COLO829 (cell line): Measurements from ENCODE around the gene DPEP3.
A peak's percentile ranks its signal among the peaks of the same experiment; 100 is the strongest.

Source experiments
- DNase-seq: peaks from one replicate; pipeline ENCODE4 v3.0.0; 2012; ENCODE audit warnings: low spot score

DPEP3 gene

GRCh38 chr16:67966549-67967182 is 13.6 kb downstream of the DPEP3 start:
- no peak for DNase-seq

GRCh38 chr16:67965668-67966548 is 14.4 kb downstream of the DPEP3 start:
- DNase-seq: no peak

- no peak for DNase-seq
Measured at GRCh38 chr16:67964477-67965131, 15.7 kb downstream of the DPEP3 start.

GRCh38 chr16:67963662-67964321 is 16.5 kb downstream of the DPEP3 start:
- no peak for DNase-seq

- DNase-seq: no peak
Measured at GRCh38 chr16:67963292-67963661, 17.0 kb downstream of the DPEP3 start.

GRCh38 chr16:67962135-67962534 is 18.2 kb downstream of the DPEP3 start:
- no peak for DNase-seq

- DNase-seq: no peak
Measured at GRCh38 chr16:67961551-67961957, 18.7 kb downstream of the DPEP3 start.

GRCh38 chr16:67959536-67960329 is 20.6 kb downstream of the DPEP3 start:
- peak; percentile 49 for DNase-seq

- DNase-seq: no peak
Measured at GRCh38 chr16:67957622-67958021, 22.7 kb downstream of the DPEP3 start.

GRCh38 chr16:67954421-67955196 is 25.7 kb downstream of the DPEP3 start:
- no peak for DNase-seq

GRCh38 chr16:67953641-67954375 is 26.5 kb downstream of the DPEP3 start:
- no peak for DNase-seq

- no peak for DNase-seq
Measured at GRCh38 chr16:67951485-67951884, 28.8 kb downstream of the DPEP3 start.

GRCh38 chr16:67950335-67950843 is 29.9 kb downstream of the DPEP3 start:
- no peak for DNase-seq

- DNase-seq: no peak
Measured at GRCh38 chr16:67949645-67950044, 30.7 kb downstream of the DPEP3 start.

- DNase-seq: no peak
Measured at GRCh38 chr16:67948015-67948414, 32.3 kb downstream of the DPEP3 start.

GRCh38 chr16:67946966-67947558 is 33.2 kb downstream of the DPEP3 start:
- DNase-seq: no peak

- no peak for DNase-seq
Measured at GRCh38 chr16:67946128-67946569, 34.1 kb downstream of the DPEP3 start.

- no peak for DNase-seq
Measured at GRCh38 chr16:67945392-67945933, 34.8 kb downstream of the DPEP3 start.
